ENCODE measurements around the gene WAC.

The WAC gene

DNA sequence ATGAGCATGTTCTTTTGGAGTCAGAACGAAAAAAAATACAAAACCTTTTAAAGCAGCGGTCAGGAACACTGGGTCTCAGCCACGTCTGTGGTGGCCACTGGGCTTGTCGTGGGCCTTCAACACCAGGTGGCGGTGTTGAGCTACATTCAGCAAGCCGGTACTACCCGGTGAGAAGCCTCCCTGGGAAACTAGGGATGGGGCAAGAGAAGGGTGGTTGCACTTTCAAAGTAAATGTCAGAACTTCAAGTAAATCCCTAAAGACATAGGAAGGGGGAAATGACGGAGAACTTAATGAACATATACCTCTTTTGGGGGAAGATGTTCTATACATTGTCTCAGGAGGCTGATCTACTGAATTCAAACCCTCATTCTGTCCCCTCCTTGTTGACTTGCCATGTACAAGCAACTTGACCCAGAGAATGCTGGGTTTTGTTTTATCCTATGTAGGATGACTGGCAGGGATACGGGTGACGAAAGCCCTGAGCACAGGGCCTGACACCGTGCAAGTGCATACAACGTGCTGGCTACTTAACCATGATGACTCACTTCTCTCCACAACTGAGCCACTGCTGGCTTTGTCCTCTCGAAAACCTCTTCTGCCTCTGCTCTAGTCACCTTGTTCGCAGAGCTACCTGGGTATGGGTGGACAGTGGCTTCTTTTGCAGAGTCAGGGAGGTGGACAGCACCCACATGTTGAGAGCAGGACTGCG is 95.4 kb downstream of the WAC start:
- no peak overlapping the region for H3K4me3 ChIP-seq (ENCODE audit: low read depth, low read length)
- peak; percentile 98 for TF ChIP-seq CTCF (conservative IDR thresholded peaks at IDR 0.05; ENCODE audit: low read depth, low read length)
- DNase-seq (ENCODE audit: low read depth) = peak; percentile 90

DNA sequence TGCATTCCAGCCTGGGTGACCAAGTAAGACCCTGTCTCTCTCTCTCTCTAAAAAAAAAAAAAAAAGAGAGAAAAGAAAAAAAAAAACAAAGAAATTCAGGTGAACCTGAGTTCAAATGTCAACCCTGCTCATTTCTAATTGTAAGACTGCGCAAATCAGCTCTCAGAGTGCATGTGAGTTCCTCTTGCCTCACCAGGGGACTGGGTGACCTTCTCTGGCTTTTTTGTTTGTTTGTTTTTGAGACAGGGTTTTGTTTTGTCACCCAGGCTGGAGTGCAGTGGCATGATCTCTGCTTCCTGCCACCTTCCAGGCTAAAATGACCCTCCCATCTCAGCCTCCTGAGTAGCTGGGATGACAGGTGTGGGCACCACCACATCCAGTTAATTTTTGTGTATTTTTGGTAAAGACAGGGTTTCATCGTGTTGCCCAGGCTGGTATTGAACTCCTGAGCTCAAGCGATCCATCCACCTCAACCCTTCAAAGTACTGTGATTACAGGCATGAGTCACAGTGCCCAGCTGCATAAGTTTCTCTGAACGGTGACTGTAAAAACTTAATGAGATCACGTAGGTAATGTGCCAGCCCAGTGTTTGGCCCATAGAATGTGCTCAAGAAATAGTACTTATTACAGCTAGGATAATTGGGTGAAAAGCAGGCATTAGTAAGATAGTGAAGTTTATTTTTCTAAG is 99.1 kb downstream of the WAC start:
- DNase-seq (ENCODE audit: low read depth) = no peak
- H3K4me3 ChIP-seq (ENCODE audit: low read depth, low read length) = no peak overlapping the region
- no peak for TF ChIP-seq CTCF (conservative IDR thresholded peaks at IDR 0.05; ENCODE audit: low read depth, low read length)

DNA sequence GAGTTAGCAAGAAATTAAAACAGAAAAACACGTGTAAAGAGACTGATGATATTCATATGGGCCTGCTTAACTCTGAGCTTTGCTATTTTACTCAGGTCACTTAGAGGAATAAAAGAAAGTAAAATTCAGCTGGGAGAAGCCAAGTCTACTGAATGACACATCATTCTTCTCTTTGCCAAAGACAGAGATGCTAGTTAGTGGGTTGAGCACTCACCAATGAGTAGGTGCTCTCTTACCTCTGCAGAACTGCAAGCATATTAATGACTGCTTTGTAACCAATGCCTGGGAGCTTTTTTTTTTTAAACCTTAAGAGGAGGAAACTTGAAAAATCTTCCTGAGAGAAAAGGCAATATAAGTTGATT is 99.6 kb downstream of the WAC start:
- no peak overlapping the region for H3K4me3 ChIP-seq (ENCODE audit: low read depth, low read length)
- DNase-seq (ENCODE audit: low read depth) = no peak
- no peak for TF ChIP-seq CTCF (conservative IDR thresholded peaks at IDR 0.05; ENCODE audit: low read depth, low read length)

- no peak for DNase-seq (ENCODE audit: low read depth)
- no peak for TF ChIP-seq CTCF (conservative IDR thresholded peaks at IDR 0.05; ENCODE audit: low read depth, low read length)
Measured at GRCh38 chr10:28633750-28634149, 100.8 kb downstream of the WAC start.

GRCh38 chr10:28637346-28637745 is 104.4 kb downstream of the WAC start:
- no peak for TF ChIP-seq CTCF (conservative IDR thresholded peaks at IDR 0.05; ENCODE audit: low read depth, low read length)
- no peak for DNase-seq (ENCODE audit: low read depth)

More at GRCh38 chr10:28633750-28634149, 100.8 kb downstream of the WAC start:
- H3K4me3 ChIP-seq (ENCODE audit: low read depth, low read length) = no peak overlapping the region

DNA sequence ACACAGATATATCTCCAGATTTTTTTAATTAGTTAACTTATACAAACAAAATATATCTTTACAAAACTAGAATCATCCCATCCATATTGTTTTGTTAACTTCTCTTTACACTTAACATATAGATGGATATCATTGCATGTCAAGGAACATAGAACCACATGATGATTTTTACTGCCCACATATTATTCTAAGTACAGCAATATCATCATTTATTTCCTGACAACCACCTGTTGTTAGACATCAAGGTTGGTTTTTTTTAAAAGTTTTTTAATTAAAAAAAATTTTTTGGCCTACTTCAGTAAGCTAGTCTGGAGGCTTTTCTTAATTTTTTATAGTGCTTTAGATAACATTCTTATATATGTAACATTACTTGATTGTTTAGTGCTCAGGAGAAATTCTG is 105.5 kb downstream of the WAC start:
- H3K4me3 ChIP-seq (ENCODE audit: low read depth, low read length) = no peak overlapping the region
- no peak for TF ChIP-seq CTCF (conservative IDR thresholded peaks at IDR 0.05; ENCODE audit: low read depth, low read length)

More at GRCh38 chr10:28637346-28637745, 104.4 kb downstream of the WAC start:
- H3K4me3 ChIP-seq (ENCODE audit: low read depth, low read length) = no peak overlapping the region

DNA sequence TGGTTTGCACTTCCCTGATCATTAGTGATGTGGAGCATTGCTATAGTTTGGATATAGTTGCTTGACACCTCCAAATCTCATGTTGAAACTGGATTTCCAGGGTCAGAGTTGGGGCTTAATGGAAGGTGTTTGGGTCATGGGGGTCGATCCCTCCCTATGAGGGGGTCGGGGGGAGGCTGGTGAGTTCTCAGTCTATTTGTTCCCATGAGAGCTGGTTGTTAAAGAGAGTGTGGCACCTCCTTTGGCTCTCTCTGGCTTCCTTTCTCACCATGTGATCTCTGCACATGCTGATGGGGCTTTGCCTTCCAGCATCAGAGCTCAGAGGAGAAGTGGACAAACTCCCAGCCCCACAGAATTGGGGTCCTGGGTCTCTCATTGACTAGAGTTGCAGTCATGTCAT is 107.6 kb downstream of the WAC start:
- no peak for TF ChIP-seq CTCF (conservative IDR thresholded peaks at IDR 0.05; ENCODE audit: low read depth, low read length)
- DNase-seq (ENCODE audit: low read depth) = no peak
- H3K4me3 ChIP-seq (ENCODE audit: low read depth, low read length) = no peak overlapping the region

More for the DNA sequence above, 105.5 kb downstream of the WAC start:
- DNase-seq (ENCODE audit: low read depth) = no peak

Data from choroid plexus epithelial cell (primary cell).